HEK293 (cell line): Measurements from ENCODE around the gene PIK3CD.

Experiments
- CTCF ChIA-PET: fragments of 350-600 bp; formaldehyde crosslinking; extraction: SDS; loops from one replicate; lab custom pipeline; 2021; ENCODE audit warnings: antibody characterized with exemption; lab: Yijun Ruan, JAX
- POLR2A ChIA-PET: fragments of 300-600 bp; formaldehyde crosslinking; extraction: SDS; loops from one replicate; lab custom pipeline; 2020; ENCODE audit warnings: antibody characterized with exemption, inconsistent platforms; lab: Yijun Ruan, JAX
- H3K27ac ChIP-seq: fragments of 200-500 bp; sonication (Bioruptor generic); 2 replicates; pipeline ENCODE4 v1.5.1; 2014; ENCODE audit warnings: low read depth, low read length, control low read depth, inconsistent platforms; ENCODE audit errors: extremely low read depth
- H3K36me3 ChIP-seq, 2 experiments: fragments of 200-500 bp in 1 of 2; sonication (Bioruptor generic) in 1 of 2; 1 replicate in 1 of 2; 2 replicates in 1 of 2; pipeline ENCODE4 v1.5.1; 2014 to 2017; ENCODE audit warnings: inconsistent platforms in 2 of 2, low read length in 2 of 2; ENCODE audit not compliant: control insufficient read depth in 2 of 2, insufficient read depth in 1 of 2
- H3K4me1 ChIP-seq: fragments of 200-500 bp; sonication (Bioruptor generic); 2 replicates; pipeline ENCODE4 v1.5.1; 2014; ENCODE audit warnings: mild to moderate bottlenecking, low read length, inconsistent platforms; ENCODE audit not compliant: control insufficient read depth, insufficient read depth
- H3K4me3 ChIP-seq: 2 replicates; pipeline ENCODE4 v1.5.1; 2011; ENCODE audit warnings: low read depth, mild to moderate bottlenecking, control low read depth, low read length, moderate library complexity
- H3K9me3 ChIP-seq: fragments of 200-500 bp; sonication (Bioruptor generic); 2 replicates; pipeline ENCODE4 v1.5.1; 2014; ENCODE audit warnings: low read depth, low read length, inconsistent platforms; ENCODE audit not compliant: control insufficient read depth, insufficient read depth
- FEZF1 ChIP-seq: fragments of 450-650 bp; formaldehyde crosslinking; IDR thresholded peaks from 2 replicates; pipeline ENCODE4 v1.5.1; 2016; ENCODE audit warnings: missing biosample characterization, missing genetic modification characterization
- HOXA7 ChIP-seq: sonication (generic); formaldehyde crosslinking; IDR thresholded peaks from 2 replicates; pipeline ENCODE4 v1.8.1; 2022; ENCODE audit warnings: missing genetic modification reagents, borderline replicate concordance
- IKZF3 ChIP-seq: fragments of 450-650 bp; IDR thresholded peaks from 2 replicates; pipeline ENCODE4 v1.5.0; 2018; ENCODE audit warnings: missing biosample characterization, mild to moderate bottlenecking, missing genetic modification characterization, moderate library complexity
- REPIN1 ChIP-seq: fragments of 450-650 bp; formaldehyde crosslinking; IDR thresholded peaks from 2 replicates; pipeline ENCODE4 v1.5.1; 2017; ENCODE audit warnings: missing biosample characterization, missing genetic modification characterization, low read depth
- YY2 ChIP-seq: fragments of 450-650 bp; formaldehyde crosslinking; IDR thresholded peaks from 2 replicates; pipeline ENCODE4 v1.5.1; 2016; ENCODE audit warnings: missing biosample characterization, missing genetic modification characterization
- ZBTB17 ChIP-seq: fragments of 450-650 bp; formaldehyde crosslinking; IDR thresholded peaks from 2 replicates; pipeline ENCODE4 v1.5.1; 2016; ENCODE audit warnings: missing biosample characterization, missing genetic modification characterization
- ZNF133 ChIP-seq: fragments of 450-650 bp; formaldehyde crosslinking; IDR thresholded peaks from 2 replicates; pipeline ENCODE4 v1.5.1; 2016; ENCODE audit warnings: missing biosample characterization, missing genetic modification characterization
- ZNF138 ChIP-seq: fragments of 450-650 bp; formaldehyde crosslinking; IDR thresholded peaks from 2 replicates; pipeline ENCODE4 v1.5.1; 2016; ENCODE audit warnings: missing biosample characterization, missing genetic modification characterization, borderline replicate concordance
- ZNF239 ChIP-seq: fragments of 450-650 bp; formaldehyde crosslinking; IDR thresholded peaks from 2 replicates; pipeline ENCODE4 v1.5.1; 2016; ENCODE audit warnings: missing biosample characterization, missing genetic modification characterization
- ZNF248 ChIP-seq: fragments of 450-650 bp; formaldehyde crosslinking; IDR thresholded peaks from 2 replicates; pipeline ENCODE4 v1.5.1; 2017; ENCODE audit warnings: missing biosample characterization, missing genetic modification characterization
- ZNF274 ChIP-seq, 2 experiments: fragments of 200-500 bp in 1 of 2; fragments of 450-650 bp in 1 of 2; sonication (Bioruptor generic) in 1 of 2; formaldehyde crosslinking in 1 of 2; IDR thresholded peaks; 2 replicates each; pipeline versions ENCODE4 v1.5.1 to v1.6.1; 2014 to 2016; ENCODE audit warnings: borderline replicate concordance in 1 of 2, inconsistent platforms in 1 of 2, low read length in 1 of 2, missing biosample characterization in 1 of 2, missing genetic modification characterization in 1 of 2
- ZNF416 ChIP-seq: fragments of 450-650 bp; formaldehyde crosslinking; IDR thresholded peaks from 2 replicates; pipeline ENCODE4 v1.5.1; 2016; ENCODE audit warnings: missing biosample characterization, missing genetic modification characterization
- ZNF529 ChIP-seq: fragments of 450-650 bp; formaldehyde crosslinking; IDR thresholded peaks from 2 replicates; pipeline ENCODE4 v1.5.1; 2017; ENCODE audit warnings: missing genetic modification characterization, missing biosample characterization; ENCODE audit not compliant: insufficient replicate concordance
- ZNF621 ChIP-seq: fragments of 450-650 bp; formaldehyde crosslinking; IDR thresholded peaks from 2 replicates; pipeline ENCODE4 v1.5.1; 2017; ENCODE audit warnings: missing biosample characterization, missing genetic modification characterization
- ZNF658 ChIP-seq: fragments of 450-650 bp; formaldehyde crosslinking; IDR thresholded peaks from 2 replicates; pipeline ENCODE4; 2016; ENCODE audit warnings: missing biosample characterization, missing genetic modification characterization
- ZNF670 ChIP-seq: fragments of 450-650 bp; formaldehyde crosslinking; IDR thresholded peaks from 2 replicates; pipeline ENCODE4 v1.5.1; 2016; ENCODE audit warnings: missing biosample characterization, missing genetic modification characterization, low read depth
- ZSCAN30 ChIP-seq: fragments of 450-650 bp; IDR thresholded peaks from 2 replicates; pipeline ENCODE4 v1.5.1; 2018; ENCODE audit warnings: missing biosample characterization, mild to moderate bottlenecking, missing genetic modification characterization, moderate library complexity
- TF ChIP-seq, protein P1 (sequence below): fragments of 450-650 bp; formaldehyde crosslinking; IDR thresholded peaks from 2 replicates; pipeline ENCODE4 v1.5.1; 2016; ENCODE audit warnings: missing biosample characterization, missing genetic modification characterization
- TF ChIP-seq, protein P2 (sequence below): fragments of 450-650 bp; formaldehyde crosslinking; IDR thresholded peaks from 2 replicates; pipeline ENCODE4 v1.5.1; 2016; ENCODE audit warnings: missing biosample characterization, missing genetic modification characterization
- TF ChIP-seq, protein P3 (sequence below): fragments of 450-650 bp; formaldehyde crosslinking; IDR thresholded peaks from 2 replicates; pipeline ENCODE4 v1.5.1; 2016; ENCODE audit warnings: missing biosample characterization, missing genetic modification characterization, borderline replicate concordance
- TF ChIP-seq, protein P4 (sequence below): fragments of 450-650 bp; formaldehyde crosslinking; IDR thresholded peaks from 2 replicates; pipeline ENCODE4 v1.5.1; 2016; ENCODE audit warnings: missing biosample characterization, missing genetic modification characterization, borderline replicate concordance
- TF ChIP-seq, protein P5 (sequence below): fragments of 450-650 bp; IDR thresholded peaks from 2 replicates; pipeline ENCODE4 v1.5.1; 2018; ENCODE audit warnings: missing biosample characterization, missing genetic modification characterization

The PIK3CD gene

DNA sequence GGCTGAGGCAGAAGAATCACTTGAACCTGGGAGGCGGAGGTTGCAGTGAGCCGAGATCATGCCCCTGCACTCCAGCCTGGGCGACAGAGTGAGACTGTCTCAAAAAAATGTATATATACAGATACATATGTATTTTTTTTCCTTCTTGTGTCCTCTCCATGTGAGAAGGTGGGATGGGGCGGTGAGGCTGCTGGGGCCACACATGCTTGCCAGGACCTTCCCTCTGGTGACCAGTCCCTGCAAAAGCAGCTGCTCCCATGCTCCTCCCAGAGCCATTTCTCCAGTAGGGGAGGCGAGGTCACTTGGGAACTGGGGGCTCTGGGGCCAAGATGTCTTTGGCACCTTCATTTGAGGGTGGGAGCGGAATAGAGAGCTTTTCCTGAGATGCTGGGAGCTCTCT lies 74.9 kb downstream of the PIK3CD start:
- CTCF ChIA-PET: interaction anchor here (1.1 to 2.1 kb wide), 3 partner anchors 58 to 142 kb away, joined by 3 to 10 read pairs (median 4); no protein-coding TSS in a partner anchor
- no peak overlapping the region for H3K4me3 ChIP-seq
- no peak for TF ChIP-seq ZNF248
- TF ChIP-seq ZNF133: no peak
- TF ChIP-seq, protein P1, sequence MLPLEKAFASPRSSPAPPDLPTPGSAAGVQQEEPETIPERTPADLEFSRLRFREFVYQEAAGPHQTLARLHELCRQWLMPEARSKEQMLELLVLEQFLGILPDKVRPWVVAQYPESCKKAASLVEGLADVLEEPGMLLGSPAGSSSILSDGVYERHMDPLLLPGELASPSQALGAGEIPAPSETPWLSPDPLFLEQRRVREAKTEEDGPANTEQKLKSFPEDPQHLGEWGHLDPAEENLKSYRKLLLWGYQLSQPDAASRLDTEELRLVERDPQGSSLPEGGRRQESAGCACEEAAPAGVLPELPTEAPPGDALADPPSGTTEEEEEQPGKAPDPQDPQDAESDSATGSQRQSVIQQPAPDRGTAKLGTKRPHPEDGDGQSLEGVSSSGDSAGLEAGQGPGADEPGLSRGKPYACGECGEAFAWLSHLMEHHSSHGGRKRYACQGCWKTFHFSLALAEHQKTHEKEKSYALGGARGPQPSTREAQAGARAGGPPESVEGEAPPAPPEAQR (tag by site-specific recombination): no peak
- TF ChIP-seq YY2 (tag by site-specific recombination): no peak
- no peak for TF ChIP-seq ZNF621 (tag by site-specific recombination)
- TF ChIP-seq, protein P2, sequence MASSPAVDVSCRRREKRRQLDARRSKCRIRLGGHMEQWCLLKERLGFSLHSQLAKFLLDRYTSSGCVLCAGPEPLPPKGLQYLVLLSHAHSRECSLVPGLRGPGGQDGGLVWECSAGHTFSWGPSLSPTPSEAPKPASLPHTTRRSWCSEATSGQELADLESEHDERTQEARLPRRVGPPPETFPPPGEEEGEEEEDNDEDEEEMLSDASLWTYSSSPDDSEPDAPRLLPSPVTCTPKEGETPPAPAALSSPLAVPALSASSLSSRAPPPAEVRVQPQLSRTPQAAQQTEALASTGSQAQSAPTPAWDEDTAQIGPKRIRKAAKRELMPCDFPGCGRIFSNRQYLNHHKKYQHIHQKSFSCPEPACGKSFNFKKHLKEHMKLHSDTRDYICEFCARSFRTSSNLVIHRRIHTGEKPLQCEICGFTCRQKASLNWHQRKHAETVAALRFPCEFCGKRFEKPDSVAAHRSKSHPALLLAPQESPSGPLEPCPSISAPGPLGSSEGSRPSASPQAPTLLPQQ: no peak
- TF ChIP-seq ZNF416 (tag by site-specific recombination): no peak
- TF ChIP-seq ZNF274 (IDR thresholded peaks at IDR 0.05; ENCODE audit: low read length): no peak
- TF ChIP-seq ZNF274 (tag by site-specific recombination; IDR thresholded peaks at IDR 0.05; ENCODE audit: borderline replicate concordance): no peak
- TF ChIP-seq REPIN1: no peak
- TF ChIP-seq ZBTB17: no peak
- TF ChIP-seq, all 188 proteins: peak for 0
- Histone ChIP-seq H3K4me1 (no peaks in the 10 kb centered on the region), H3K36me3 (peaks cover under 1 to 79% of the 10 kb centered on the region in 2 experiments), H3K9me3 (no peaks in the 10 kb centered on the region), H3K27ac (no peak overlapping the region)
- POLR2A ChIA-PET: no interaction called here

DNA sequence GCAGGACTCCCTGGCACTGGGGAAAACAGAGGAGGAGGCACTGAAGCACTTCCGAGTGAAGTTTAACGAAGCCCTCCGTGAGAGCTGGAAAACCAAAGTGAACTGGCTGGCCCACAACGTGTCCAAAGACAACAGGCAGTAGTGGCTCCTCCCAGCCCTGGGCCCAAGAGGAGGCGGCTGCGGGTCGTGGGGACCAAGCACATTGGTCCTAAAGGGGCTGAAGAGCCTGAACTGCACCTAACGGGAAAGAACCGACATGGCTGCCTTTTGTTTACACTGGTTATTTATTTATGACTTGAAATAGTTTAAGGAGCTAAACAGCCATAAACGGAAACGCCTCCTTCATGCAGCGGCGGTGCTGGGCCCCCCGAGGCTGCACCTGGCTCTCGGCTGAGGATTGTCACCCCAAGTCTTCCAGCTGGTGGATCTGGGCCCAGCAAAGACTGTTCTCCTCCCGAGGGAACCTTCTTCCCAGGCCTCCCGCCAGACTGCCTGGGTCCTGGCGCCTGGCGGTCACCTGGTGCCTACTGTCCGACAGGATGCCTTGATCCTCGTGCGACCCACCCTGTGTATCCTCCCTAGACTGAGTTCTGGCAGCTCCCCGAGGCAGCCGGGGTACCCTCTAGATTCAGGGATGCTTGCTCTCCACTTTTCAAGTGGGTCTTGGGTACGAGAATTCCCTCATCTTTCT lies 75.5 kb downstream of the PIK3CD start:
- Histone ChIP-seq H3K36me3 (peaks cover 7 to 80% of the 10 kb centered on the region in 2 experiments), H3K9me3 (no peaks in the 10 kb centered on the region), H3K4me1 (no peaks in the 10 kb centered on the region), H3K4me3 (no peak overlapping the region), H3K27ac (no peak overlapping the region)
- ChIA-PET POLR2A (no interaction called here), CTCF (interaction anchor here (1.1 to 1.6 kb wide), 2 partner anchors 57 to 101 kb away, joined by 3 to 4 read pairs; no protein-coding TSS in a partner anchor)
- TF ChIP-seq ZNF239 (tag by site-specific recombination) (no peak), ZNF670 (tag by site-specific recombination) (no peak), REPIN1 (no peak), HOXA7 (CRISPR knock-in tag) (no peak), FEZF1 (tag by site-specific recombination) (no peak), ZNF529 (tag by site-specific recombination) (no peak), IKZF3 (tag by site-specific recombination) (no peak), ZNF658 (tag by site-specific recombination) (no peak), ZNF138 (tag by site-specific recombination) (no peak), ZSCAN30 (tag by site-specific recombination) (no peak)
- TF ChIP-seq, protein P3, sequence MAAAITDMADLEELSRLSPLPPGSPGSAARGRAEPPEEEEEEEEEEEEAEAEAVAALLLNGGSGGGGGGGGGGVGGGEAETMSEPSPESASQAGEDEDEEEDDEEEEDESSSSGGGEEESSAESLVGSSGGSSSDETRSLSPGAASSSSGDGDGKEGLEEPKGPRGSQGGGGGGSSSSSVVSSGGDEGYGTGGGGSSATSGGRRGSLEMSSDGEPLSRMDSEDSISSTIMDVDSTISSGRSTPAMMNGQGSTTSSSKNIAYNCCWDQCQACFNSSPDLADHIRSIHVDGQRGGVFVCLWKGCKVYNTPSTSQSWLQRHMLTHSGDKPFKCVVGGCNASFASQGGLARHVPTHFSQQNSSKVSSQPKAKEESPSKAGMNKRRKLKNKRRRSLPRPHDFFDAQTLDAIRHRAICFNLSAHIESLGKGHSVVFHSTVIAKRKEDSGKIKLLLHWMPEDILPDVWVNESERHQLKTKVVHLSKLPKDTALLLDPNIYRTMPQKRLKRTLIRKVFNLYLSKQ: no peak
- TF ChIP-seq, protein P4, sequence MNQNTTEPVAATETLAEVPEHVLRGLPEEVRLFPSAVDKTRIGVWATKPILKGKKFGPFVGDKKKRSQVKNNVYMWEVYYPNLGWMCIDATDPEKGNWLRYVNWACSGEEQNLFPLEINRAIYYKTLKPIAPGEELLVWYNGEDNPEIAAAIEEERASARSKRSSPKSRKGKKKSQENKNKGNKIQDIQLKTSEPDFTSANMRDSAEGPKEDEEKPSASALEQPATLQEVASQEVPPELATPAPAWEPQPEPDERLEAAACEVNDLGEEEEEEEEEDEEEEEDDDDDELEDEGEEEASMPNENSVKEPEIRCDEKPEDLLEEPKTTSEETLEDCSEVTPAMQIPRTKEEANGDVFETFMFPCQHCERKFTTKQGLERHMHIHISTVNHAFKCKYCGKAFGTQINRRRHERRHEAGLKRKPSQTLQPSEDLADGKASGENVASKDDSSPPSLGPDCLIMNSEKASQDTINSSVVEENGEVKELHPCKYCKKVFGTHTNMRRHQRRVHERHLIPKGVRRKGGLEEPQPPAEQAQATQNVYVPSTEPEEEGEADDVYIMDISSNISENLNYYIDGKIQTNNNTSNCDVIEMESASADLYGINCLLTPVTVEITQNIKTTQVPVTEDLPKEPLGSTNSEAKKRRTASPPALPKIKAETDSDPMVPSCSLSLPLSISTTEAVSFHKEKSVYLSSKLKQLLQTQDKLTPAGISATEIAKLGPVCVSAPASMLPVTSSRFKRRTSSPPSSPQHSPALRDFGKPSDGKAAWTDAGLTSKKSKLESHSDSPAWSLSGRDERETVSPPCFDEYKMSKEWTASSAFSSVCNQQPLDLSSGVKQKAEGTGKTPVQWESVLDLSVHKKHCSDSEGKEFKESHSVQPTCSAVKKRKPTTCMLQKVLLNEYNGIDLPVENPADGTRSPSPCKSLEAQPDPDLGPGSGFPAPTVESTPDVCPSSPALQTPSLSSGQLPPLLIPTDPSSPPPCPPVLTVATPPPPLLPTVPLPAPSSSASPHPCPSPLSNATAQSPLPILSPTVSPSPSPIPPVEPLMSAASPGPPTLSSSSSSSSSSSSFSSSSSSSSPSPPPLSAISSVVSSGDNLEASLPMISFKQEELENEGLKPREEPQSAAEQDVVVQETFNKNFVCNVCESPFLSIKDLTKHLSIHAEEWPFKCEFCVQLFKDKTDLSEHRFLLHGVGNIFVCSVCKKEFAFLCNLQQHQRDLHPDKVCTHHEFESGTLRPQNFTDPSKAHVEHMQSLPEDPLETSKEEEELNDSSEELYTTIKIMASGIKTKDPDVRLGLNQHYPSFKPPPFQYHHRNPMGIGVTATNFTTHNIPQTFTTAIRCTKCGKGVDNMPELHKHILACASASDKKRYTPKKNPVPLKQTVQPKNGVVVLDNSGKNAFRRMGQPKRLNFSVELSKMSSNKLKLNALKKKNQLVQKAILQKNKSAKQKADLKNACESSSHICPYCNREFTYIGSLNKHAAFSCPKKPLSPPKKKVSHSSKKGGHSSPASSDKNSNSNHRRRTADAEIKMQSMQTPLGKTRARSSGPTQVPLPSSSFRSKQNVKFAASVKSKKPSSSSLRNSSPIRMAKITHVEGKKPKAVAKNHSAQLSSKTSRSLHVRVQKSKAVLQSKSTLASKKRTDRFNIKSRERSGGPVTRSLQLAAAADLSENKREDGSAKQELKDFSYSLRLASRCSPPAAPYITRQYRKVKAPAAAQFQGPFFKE (tag by site-specific recombination): no peak
- TF ChIP-seq, protein P5, sequence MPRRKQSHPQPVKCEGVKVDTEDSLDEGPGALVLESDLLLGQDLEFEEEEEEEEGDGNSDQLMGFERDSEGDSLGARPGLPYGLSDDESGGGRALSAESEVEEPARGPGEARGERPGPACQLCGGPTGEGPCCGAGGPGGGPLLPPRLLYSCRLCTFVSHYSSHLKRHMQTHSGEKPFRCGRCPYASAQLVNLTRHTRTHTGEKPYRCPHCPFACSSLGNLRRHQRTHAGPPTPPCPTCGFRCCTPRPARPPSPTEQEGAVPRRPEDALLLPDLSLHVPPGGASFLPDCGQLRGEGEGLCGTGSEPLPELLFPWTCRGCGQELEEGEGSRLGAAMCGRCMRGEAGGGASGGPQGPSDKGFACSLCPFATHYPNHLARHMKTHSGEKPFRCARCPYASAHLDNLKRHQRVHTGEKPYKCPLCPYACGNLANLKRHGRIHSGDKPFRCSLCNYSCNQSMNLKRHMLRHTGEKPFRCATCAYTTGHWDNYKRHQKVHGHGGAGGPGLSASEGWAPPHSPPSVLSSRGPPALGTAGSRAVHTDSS (tag by site-specific recombination): no peak
